ENCODE data around the gene LHX4. TPM values are rescaled to one million over a fixed set of nuclear protein-coding genes. Genes with fewer than 3 reads are reported as not detected.

The LHX4 gene
- total and polyA plus RNA-seq, 2 of the 8 experiments (the other 6 are each of a cell fraction or from before 2014, with no cell fraction given) = 0.85 to 4.9 TPM

DNA sequence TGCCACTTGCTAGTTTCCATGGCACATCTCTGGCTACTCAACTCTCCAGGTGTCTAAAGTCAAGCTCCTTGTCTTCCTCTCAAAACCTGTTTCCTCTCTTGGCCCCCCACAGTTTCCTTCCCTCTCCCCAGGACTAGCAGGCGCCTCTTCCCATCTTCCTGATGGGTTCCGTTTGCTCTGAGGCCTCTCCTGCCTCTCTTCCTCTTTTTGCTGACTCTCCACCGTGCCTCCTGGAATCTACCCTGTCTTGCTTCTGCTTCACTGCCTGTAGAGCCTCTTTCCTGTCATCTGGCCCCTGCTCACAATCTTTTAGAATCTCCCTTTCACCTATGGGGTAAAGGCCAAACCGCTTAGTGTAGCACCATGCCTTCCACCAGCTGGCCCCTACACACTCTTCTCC, 21.8 kb upstream of the LHX4 start:
- Histone ChIP-seq H3K27me3 (replicated peaks in 1 of 4; ENCODE audit: control insufficient read depth in 3 of 4, extremely low read depth in 1 of 4, insufficient read depth in 3 of 4, low read length in 3 of 4) (no peaks in the 10 kb centered on the region), H3K4me2 (ENCODE audit: insufficient read depth in 1 of 2, low read depth in 2 of 2, low read length in 2 of 2) (no peak overlapping the region), H4K8ac (ENCODE audit: extremely low read depth, insufficient read depth, low read length) (no peak overlapping the region), H2BK20ac (ENCODE audit: low read length) (no peak overlapping the region), H3K4me3 (ENCODE audit: extremely low read depth in 1 of 4, insufficient read depth in 2 of 4, low read depth in 3 of 4, low read length in 4 of 4) (no peak overlapping the region), H2BK15ac (ENCODE audit: low read length) (no peak overlapping the region), H2BK120ac (replicated peaks; ENCODE audit: low read depth, low read length) (no peak overlapping the region), H3K23me2 (ENCODE audit: low read depth, low read length) (no peaks in the 10 kb centered on the region), H4K20me1 (replicated peaks in 1 of 2; ENCODE audit: control insufficient read depth in 1 of 2, insufficient read depth in 2 of 2, low read length in 2 of 2) (no peaks in the 10 kb centered on the region), H4K91ac (replicated peaks; ENCODE audit: insufficient read length, low read length) (no peak overlapping the region), H3K79me2 (ENCODE audit: control insufficient read depth in 1 of 2, insufficient read depth in 2 of 2, low read length in 2 of 2) (no peaks in the 10 kb centered on the region), H3K23ac (ENCODE audit: insufficient read length) (no peak overlapping the region), H3K9ac (replicated peaks in 1 of 4; ENCODE audit: extremely low read depth in 1 of 4, low read depth in 3 of 4, low read length in 3 of 4) (no peak overlapping the region), H3K27ac (ENCODE audit: low read depth, low read length) (no peak overlapping the region), H2BK12ac (ENCODE audit: low read depth, low read length) (no peak overlapping the region), H4K5ac (ENCODE audit: insufficient read length, low read depth, low read length) (no peak overlapping the region), H3K4me1 (replicated peaks in 1 of 4; ENCODE audit: control insufficient read depth in 3 of 4, insufficient read depth in 4 of 4, low read length in 3 of 4) (no peaks in the 10 kb centered on the region), H3K36me3 (ENCODE audit: control insufficient read depth in 2 of 4, insufficient read depth in 4 of 4, low read length in 3 of 4) (no peaks in the 10 kb centered on the region), H2BK5ac (ENCODE audit: low read depth, low read length) (no peak overlapping the region), H2AFZ (ENCODE audit: low read length) (no peak overlapping the region), H3K9me3 (ENCODE audit: insufficient read depth in 2 of 2, low read depth in 1 of 2, low read length in 1 of 2) (no peaks in the 10 kb centered on the region), H3K56ac (replicated peaks; ENCODE audit: insufficient read length, low read depth, low read length) (no peak overlapping the region), H3K18ac (ENCODE audit: extremely low read depth, low read length) (no peak overlapping the region), H3K4ac (replicated peaks; ENCODE audit: insufficient read length, low read depth, low read length) (no peak overlapping the region), H3K79me1 (ENCODE audit: low read depth, low read length) (no peaks in the 10 kb centered on the region), H3K14ac (ENCODE audit: insufficient read length) (no peak overlapping the region), H2AK5ac (ENCODE audit: low read depth, low read length) (no peak overlapping the region)
- WGBS, 2 experiments (ENCODE audit: extremely low coverage in 1 of 2, insufficient coverage in 1 of 2, insufficient read length in 1 of 2, insufficient replicate concordance in 2 of 2, low coverage in 1 of 2, low lambda C conversion rate in 2 of 2, missing lambda C conversion rate in 1 of 2) = 93% methylated on average over 4 of the region's 4 CpGs; no CpG with 5 or more reads in 1 of the 2 experiments
- TF ChIP-seq, protein P1, sequence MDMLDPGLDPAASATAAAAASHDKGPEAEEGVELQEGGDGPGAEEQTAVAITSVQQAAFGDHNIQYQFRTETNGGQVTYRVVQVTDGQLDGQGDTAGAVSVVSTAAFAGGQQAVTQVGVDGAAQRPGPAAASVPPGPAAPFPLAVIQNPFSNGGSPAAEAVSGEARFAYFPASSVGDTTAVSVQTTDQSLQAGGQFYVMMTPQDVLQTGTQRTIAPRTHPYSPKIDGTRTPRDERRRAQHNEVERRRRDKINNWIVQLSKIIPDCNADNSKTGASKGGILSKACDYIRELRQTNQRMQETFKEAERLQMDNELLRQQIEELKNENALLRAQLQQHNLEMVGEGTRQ (IDR thresholded peaks at IDR 0.05; ENCODE audit: low read length) = no peak
- TF ChIP-seq YY1 (IDR thresholded peaks at IDR 0.05; ENCODE audit: low read depth, low read length) (no peak), HDAC6 (IDR thresholded peaks at IDR 0.05; ENCODE audit: low read depth, low read length) (no peak), SP2 (IDR thresholded peaks at IDR 0.05; ENCODE audit: low read length) (no peak), CREB1 (IDR thresholded peaks at IDR 0.05) (no peak), NANOG (IDR thresholded peaks at IDR 0.05; ENCODE audit: insufficient read depth, low read depth, low read length, poor library complexity, severe bottlenecking) (no peak), SIN3A (conservative IDR thresholded peaks at IDR 0.05 in 1 of 2, IDR thresholded peaks at IDR 0.05 in 1 of 2; ENCODE audit: low read depth in 1 of 2, low read length in 2 of 2) (no peak)
- FAIRE-seq (no peak), DNase-seq (ENCODE audit: low read depth in 1 of 2, low spot score in 2 of 2) (no peak)
- POLR2A ChIA-PET (ENCODE audit: partially characterized antibody) = interaction anchor here (1.1 kb wide), 1 partner anchor 23 kb away, joined by 3 read pairs; no protein-coding TSS in a partner anchor
- CTCF ChIA-PET (ENCODE audit: partially characterized antibody) = interaction anchor here (0.9 to 14.4 kb wide), 4 partner anchors 8 to 28 kb away, joined by 3 to 160 read pairs (median 56); no protein-coding TSS in a partner anchor

Measured in H1 (cell line).